ENCODE measurements around the gene POU2F3.

POU2F3 gene

DNA sequence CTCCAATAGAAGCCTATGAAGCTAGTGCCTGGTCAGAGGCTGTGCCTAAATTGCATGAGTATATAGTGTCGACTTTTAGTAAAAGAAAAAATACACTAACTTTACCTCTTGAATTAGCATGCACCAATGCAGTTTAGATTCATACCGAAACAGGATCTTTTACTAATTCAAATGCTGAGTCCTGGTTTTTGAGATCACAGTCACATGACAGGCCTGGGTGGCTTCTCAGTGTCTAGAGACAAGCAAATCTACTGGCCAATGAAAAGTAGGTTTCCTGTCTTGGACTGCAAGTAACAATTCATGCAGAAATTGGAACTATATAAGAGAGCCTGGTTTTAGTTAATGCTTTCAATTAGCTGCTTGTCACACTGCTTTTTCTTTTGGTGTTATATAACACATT, 103.5 kb downstream of the POU2F3 start:
- in situ Hi-C loops (cut with MboI; ENCODE audit: low sequenced_read_pairs, unreplicated experiment): no loop called here
- peak; percentile 73 for DNase-seq (ENCODE audit: low spot score)
- TF ChIP-seq, protein P1, sequence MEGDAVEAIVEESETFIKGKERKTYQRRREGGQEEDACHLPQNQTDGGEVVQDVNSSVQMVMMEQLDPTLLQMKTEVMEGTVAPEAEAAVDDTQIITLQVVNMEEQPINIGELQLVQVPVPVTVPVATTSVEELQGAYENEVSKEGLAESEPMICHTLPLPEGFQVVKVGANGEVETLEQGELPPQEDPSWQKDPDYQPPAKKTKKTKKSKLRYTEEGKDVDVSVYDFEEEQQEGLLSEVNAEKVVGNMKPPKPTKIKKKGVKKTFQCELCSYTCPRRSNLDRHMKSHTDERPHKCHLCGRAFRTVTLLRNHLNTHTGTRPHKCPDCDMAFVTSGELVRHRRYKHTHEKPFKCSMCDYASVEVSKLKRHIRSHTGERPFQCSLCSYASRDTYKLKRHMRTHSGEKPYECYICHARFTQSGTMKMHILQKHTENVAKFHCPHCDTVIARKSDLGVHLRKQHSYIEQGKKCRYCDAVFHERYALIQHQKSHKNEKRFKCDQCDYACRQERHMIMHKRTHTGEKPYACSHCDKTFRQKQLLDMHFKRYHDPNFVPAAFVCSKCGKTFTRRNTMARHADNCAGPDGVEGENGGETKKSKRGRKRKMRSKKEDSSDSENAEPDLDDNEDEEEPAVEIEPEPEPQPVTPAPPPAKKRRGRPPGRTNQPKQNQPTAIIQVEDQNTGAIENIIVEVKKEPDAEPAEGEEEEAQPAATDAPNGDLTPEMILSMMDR (IDR thresholded peaks at IDR 0.05; ENCODE audit: borderline replicate concordance, control extremely low read depth, extremely low read depth, insufficient read depth, missing control alignments): no peak

DNA sequence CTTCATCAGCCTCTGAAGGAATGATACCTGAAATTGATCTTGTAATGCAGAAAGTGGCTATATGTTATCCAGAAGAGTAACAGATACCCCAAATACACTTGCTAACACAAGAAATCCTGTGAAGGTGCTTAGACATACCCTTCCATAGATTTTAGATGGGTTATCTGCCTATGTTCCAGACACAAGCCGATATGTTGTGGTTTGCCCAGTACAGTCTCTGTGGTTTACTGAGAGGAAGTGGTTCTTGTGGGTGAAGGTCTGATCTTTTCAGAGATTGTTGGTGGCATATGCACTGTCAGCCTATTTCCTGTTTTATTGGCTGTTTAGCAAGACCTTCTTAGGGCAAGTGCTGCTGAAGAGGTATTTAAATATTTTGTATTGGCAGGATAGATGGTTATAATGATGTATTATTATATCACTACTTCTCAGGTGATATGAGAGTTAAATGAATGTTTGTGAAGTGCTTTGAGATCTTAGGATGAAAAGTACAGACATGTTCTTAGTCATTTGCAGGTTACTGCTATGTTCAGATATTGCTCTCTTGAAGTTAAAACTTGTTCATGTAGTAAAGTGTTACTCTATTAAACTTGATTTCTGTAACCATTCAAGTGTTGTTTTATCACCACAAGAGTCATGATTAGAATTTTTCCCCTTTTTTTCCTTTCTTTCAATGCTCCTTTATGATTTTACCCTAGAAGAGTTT, 104.5 kb downstream of the POU2F3 start:
- TF ChIP-seq, protein P1 (IDR thresholded peaks at IDR 0.05; ENCODE audit: borderline replicate concordance, control extremely low read depth, extremely low read depth, insufficient read depth, missing control alignments): no peak
- in situ Hi-C loops (cut with MboI; ENCODE audit: low sequenced_read_pairs, unreplicated experiment): no loop called here
- DNase-seq (ENCODE audit: low spot score): peak; percentile 59

DNA sequence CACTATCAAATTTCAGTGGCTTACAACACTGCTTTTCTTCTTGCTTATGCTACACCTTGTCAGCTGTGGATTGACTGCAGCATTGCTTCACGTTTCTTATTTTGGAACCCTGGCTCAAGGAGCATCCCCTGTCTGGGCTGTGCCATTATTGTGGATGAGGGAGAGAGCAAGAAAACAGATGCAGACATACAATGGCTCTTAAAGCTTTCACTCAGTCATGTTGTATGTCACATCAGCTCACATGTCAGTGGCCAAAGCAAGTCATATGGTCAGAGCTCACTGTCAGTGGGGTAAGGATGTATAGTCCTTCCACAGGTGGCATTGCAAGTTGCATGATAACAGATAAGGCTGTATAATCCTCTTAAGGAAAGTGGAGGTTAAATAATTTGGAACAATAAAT, 106.3 kb downstream of the POU2F3 start:
- TF ChIP-seq, protein P1 (IDR thresholded peaks at IDR 0.05; ENCODE audit: borderline replicate concordance, control extremely low read depth, extremely low read depth, insufficient read depth, missing control alignments): no peak
- no peak for DNase-seq (ENCODE audit: low spot score)
- in situ Hi-C loops (cut with MboI; ENCODE audit: low sequenced_read_pairs, unreplicated experiment): no loop called here

DNA sequence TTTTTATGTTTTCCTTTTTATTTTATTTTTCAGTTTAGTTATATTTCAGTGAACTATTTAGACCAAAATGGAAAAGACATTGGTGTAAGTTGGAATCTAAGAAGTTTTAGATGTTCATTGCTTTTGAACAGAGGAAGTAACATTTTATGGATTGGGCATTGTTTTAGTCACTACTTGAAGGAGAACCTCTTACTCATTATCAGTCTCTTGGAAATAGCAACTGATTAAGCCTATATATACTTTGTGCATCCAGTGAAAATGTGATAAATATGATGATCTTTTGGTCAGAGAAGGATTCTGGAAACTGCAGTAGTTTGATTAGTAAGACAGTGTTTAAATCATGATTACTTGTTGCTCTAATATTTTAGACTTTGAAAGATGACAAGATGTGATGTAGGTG, 110.7 kb downstream of the POU2F3 start:
- no peak for DNase-seq (ENCODE audit: low spot score)
- in situ Hi-C loops (cut with MboI; ENCODE audit: low sequenced_read_pairs, unreplicated experiment): no loop called here
- TF ChIP-seq, protein P1 (IDR thresholded peaks at IDR 0.05; ENCODE audit: borderline replicate concordance, control extremely low read depth, extremely low read depth, insufficient read depth, missing control alignments): no peak

DNA sequence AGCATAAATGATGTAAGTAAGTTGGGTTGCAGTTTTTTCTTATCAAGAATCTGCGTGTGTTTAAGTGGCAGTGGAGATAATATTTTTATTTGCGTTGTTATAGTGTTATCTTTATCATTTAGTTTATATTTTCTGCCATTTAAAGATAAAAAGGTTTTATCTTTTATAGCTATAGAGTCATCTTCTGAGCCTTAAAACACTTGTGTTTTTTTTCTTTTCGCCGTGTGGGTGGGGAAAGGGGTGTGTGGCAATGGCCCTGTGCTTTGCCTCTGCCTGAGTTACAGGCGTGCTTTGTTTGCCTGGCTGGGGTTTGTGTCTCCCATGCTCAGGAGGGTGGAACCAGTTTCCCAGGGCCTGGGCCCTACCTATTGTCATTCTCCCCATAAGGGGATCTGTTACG, 112.5 kb downstream of the POU2F3 start:
- no peak for DNase-seq (ENCODE audit: low spot score)
- TF ChIP-seq, protein P1 (IDR thresholded peaks at IDR 0.05; ENCODE audit: borderline replicate concordance, control extremely low read depth, extremely low read depth, insufficient read depth, missing control alignments): no peak
- in situ Hi-C loops (cut with MboI; ENCODE audit: low sequenced_read_pairs, unreplicated experiment): no loop called here

DNA sequence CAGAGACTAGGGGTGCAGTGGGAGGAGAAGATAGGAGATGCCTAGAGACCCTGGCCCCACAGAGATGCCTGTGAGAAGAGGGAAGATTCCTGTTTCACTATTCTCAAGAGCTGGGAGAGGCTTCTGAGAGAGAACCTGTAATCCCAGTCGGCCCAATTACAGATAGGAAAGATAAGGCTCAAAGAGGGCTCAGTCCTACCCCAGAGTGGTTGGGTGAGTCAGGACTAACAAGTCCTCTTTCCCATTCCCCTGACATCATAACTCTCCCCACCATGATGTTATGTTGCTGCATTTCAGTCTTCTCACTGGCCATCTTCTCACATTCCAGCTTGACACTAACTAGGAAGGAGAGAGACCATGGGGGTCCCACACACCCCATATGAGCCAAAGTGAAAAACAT, 114.1 kb downstream of the POU2F3 start:
- TF ChIP-seq, protein P1 (IDR thresholded peaks at IDR 0.05; ENCODE audit: borderline replicate concordance, control extremely low read depth, extremely low read depth, insufficient read depth, missing control alignments): no peak
- in situ Hi-C loops (cut with MboI; ENCODE audit: low sequenced_read_pairs, unreplicated experiment): no loop called here
- no peak for DNase-seq (ENCODE audit: low spot score)
